A549 (cell line): Measurements from ENCODE around the gene PRMT3.
"Not testable (repeated sequence)": the region's sequence is repeated elsewhere in the genome, so short reads cannot be mapped to it uniquely, and the experiment has no call there.

Experiments used
- CTCF ChIP-seq: fragments of >200 bp; sonication (Bioruptor Twin); formaldehyde crosslinking; IDR thresholded peaks from 3 replicates; pipeline ENCODE4 v1.5.1; 2016
- EP300 ChIP-seq, 2 experiments: fragments of >200 bp; sonication (Bioruptor Twin); formaldehyde crosslinking; IDR thresholded peaks; 2 replicates in 1 of 2; 3 replicates in 1 of 2; pipeline ENCODE4 v1.6.1; 2016 to 2017
- JUN ChIP-seq, 2 experiments: fragments of >200 bp; sonication (Bioruptor Twin); formaldehyde crosslinking; IDR thresholded peaks; 2 replicates in 1 of 2; 3 replicates in 1 of 2; pipeline ENCODE4 v1.6.1; 2016 to 2017
- PBX3 ChIP-seq: IDR thresholded peaks from 2 replicates; pipeline ENCODE4 v1.6.1; 2012
- REST ChIP-seq: fragments of 200-600 bp; sonication (generic); IDR thresholded peaks from 2 replicates; pipeline ENCODE4 v1.6.1; 2016; ENCODE audit warnings: antibody characterized with exemption, mild to moderate bottlenecking, moderate library complexity
- RFX5 ChIP-seq: fragments of 450-650 bp; IDR thresholded peaks from 2 replicates; pipeline ENCODE4 v1.7.1; 2014; ENCODE audit warnings: antibody characterized with exemption, mild to moderate bottlenecking, moderate library complexity

DNA sequence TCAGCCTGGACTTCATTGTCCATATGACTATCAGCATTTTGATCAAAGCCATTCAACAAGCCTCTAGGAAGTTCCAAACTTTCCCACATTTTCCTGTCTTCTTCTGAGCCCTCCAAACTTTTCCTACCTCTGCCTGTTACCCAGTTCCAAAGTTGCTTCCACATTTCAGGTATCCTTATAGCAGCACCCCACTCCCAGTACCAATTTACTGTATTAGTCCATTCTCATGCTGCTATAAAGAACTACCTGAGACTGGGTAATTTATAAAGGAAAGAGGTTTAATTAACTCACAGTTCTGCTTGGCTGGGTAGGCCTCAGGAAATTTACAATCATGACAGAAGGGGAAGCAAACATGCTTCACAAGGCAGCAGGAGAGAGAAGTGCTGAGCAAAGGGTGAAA, 168.9 kb downstream of the PRMT3 start:
- not testable (repeated sequence) for TF ChIP-seq REST; CTCF; RFX5; PBX3; EP300 (IDR thresholded peaks at IDR 0.05); JUN (IDR thresholded peaks at IDR 0.05)
